Hepatocyte (in vitro differentiated cells): ENCODE results near the gene FBXO8.

Experiments
- EZH2 ChIP-seq: fragments of 200-600 bp; sonication (generic); IDR thresholded peaks from 2 replicates; pipeline ENCODE4 v1.6.1; 2016; ENCODE audit warnings: antibody characterized with exemption, mild to moderate bottlenecking, borderline replicate concordance
- EZH2phosphoT487 ChIP-seq: fragments of 200-600 bp; sonication (generic); IDR thresholded peaks from one replicate; pipeline ENCODE4 v1.6.1; 2018; ENCODE audit warnings: antibody characterized with exemption, mild to moderate bottlenecking, low read depth, moderate library complexity; ENCODE audit not compliant: unreplicated experiment, severe bottlenecking
- TF ChIP-seq, protein P1 (sequence below): fragments of 200-600 bp; sonication (generic); IDR thresholded peaks from 2 replicates; pipeline ENCODE4 v1.5.1; 2016; ENCODE audit warnings: antibody characterized with exemption, mild to moderate bottlenecking; ENCODE audit not compliant: poor library complexity

DNA sequence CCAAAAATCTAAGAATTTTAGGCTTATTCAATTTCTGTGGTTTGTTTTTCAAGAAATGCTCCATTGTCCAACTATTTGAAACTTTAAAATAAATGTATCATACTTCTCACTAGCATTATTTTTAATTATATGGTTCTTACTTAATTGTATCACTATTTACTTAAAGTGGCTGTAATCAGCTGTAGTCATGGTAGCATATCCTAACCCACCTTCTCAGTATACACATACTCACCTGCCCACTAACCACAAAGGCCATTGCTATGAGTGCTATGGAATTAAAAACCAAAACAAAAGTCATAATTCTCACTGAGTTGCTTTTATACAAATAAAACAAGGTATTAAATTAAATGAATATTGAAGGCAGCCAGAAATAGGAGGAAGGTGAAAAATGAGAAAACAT, 5.0 kb downstream of the FBXO8 start:
- TF ChIP-seq, protein P1, sequence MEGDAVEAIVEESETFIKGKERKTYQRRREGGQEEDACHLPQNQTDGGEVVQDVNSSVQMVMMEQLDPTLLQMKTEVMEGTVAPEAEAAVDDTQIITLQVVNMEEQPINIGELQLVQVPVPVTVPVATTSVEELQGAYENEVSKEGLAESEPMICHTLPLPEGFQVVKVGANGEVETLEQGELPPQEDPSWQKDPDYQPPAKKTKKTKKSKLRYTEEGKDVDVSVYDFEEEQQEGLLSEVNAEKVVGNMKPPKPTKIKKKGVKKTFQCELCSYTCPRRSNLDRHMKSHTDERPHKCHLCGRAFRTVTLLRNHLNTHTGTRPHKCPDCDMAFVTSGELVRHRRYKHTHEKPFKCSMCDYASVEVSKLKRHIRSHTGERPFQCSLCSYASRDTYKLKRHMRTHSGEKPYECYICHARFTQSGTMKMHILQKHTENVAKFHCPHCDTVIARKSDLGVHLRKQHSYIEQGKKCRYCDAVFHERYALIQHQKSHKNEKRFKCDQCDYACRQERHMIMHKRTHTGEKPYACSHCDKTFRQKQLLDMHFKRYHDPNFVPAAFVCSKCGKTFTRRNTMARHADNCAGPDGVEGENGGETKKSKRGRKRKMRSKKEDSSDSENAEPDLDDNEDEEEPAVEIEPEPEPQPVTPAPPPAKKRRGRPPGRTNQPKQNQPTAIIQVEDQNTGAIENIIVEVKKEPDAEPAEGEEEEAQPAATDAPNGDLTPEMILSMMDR: no peak
- no peak for TF ChIP-seq EZH2
- no peak for TF ChIP-seq EZH2phosphoT487
